A204.1 (cell line): ENCODE data around the gene XYLB.

Source experiments
- FAIRE-seq: peaks from 2 replicates; lab custom pipeline; 2012; peaks lifted over from hg19 to GRCh38; lab: Jason Lieb, UNC

The XYLB gene

DNA sequence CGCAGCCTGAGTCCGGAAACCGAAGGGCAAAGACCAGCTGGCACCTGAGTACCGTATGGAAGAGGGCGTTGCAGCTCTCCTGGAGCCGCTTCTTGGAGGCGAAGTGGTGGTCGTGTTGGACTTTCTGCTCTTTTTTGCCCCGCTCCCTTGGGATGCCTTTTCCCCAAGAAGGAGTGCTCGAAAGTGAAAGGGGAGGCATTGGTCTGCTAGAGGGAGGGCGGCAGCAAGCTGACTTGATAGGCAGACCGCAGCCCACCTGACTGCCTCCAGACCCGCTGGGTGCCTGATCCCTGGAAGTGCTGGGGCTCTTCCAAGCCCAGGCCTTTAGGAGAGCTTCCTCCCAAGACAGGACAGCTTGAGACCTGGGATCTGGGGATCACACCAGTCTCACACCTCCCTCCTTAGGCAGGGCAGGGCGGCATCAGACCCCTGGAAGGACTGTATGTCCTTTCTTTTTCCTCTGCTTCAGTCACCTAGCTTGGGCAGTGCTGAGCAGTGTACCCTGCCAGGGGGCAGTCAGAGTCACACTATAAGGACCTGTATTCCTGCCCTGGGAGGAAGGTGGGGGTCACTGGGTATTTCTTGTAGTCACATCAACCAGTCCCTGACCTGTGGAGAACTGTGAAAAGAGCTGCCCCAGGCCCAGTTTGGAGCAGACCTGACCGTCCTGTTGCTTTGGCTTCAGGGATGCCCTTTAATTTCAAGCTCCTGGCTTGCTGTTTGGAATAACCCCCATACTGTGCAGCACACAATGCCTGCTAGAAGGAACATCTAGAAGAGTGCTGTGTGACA, 109.2 kb downstream of the XYLB start:
- FAIRE-seq = no peak

DNA sequence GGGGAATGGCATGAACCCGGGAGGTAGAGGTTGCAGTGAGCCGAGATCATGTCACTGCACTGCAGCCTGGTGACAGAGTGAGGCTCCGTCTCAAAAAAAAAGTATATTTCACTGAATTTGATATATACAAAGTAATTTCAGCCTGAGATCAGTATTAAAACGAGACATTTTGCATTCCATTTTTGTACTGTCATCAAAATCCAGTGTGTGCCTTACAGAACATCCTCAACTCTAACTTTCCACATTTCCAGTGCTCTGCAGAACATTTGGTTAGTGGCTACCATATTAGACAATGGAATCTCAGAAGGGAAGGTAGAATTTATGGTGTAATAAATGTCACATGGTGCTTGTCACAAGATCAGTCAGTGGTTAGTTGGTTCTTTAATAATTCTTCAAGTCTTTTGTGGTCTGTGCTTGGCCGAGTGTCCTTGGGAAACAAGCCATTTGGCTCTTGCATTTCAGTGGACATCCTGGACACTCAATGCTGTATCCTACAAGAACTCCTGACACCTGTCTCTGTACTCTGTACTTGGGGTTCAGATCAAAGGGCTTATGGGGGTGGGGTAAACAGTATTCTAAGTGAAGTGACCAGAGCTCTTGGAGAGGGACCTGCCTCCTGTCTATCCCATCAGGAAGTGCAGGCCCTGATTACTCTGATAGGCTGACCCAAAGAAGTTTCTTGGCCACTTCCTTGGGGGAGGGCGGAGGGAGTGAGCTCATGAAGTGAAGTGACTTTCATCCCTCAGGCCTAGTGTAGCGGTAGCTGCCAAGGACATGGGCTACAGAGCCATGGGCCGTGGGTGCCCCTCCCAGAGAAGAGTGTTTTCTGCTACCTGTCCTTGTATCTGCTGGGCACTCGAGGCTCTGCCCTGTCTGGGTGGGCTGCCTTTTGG, 110.8 kb downstream of the XYLB start:
- FAIRE-seq = no peak

DNA sequence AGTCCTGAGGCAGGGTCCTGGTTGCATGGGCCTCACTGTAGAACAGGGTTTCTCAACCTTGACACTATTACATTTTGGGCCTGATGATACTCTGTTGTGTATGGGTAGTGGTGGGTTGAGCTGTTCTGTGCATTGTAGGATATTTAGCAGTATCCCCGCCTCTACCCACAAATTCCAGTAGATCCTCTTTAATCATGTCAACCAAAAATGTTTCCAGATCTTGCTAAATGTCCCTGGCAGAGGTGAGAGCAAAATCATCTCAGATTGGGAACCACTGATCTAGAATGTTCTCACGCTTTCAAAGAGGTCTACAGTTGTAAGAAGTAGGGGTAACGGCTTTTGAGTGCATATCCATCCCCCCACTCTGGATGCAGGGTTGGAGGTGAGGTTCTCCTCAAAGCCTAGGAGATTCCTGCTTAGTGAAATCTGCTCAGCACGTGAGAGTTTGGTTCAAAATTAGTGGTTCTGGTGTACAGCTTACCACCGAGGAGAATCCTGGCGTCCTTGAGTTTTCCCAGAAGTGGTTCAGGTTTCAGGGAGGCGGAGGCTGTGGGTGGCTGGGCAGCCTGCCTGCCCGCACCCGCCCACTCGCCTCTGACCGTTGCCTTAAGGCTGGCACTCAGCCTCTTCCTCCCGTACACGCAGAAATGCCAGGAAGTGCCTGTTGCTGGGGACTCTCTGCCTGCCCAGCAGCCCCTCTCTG, 112.4 kb downstream of the XYLB start:
- no peak for FAIRE-seq

DNA sequence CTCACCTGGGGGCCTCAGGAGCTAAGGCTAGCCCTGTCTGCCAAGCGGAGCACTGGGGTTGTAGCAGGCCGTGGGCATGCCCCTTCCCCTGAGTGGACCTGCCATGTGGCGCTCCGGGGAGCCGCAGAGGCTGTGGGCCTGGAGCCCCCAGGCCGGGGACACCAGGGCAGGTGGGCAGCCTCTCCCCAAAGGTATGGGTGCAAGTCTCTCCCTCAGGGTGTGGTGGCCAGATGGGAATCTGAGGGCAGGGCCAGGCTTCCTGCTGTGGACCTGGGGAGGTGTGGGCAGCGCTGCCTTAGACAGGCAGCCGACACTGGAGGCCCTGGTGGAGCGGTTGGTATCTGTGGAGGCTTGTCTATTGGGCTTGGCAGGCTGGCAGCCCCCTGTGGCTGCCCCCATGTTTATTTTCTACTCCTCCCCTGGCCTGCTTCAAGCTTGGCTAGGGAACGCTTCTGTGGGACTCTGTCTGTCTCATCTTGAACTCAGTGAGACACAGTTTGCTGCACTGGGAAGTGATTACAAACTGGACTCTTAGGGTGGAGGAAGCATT, 113.0 kb downstream of the XYLB start:
- no peak for FAIRE-seq

DNA sequence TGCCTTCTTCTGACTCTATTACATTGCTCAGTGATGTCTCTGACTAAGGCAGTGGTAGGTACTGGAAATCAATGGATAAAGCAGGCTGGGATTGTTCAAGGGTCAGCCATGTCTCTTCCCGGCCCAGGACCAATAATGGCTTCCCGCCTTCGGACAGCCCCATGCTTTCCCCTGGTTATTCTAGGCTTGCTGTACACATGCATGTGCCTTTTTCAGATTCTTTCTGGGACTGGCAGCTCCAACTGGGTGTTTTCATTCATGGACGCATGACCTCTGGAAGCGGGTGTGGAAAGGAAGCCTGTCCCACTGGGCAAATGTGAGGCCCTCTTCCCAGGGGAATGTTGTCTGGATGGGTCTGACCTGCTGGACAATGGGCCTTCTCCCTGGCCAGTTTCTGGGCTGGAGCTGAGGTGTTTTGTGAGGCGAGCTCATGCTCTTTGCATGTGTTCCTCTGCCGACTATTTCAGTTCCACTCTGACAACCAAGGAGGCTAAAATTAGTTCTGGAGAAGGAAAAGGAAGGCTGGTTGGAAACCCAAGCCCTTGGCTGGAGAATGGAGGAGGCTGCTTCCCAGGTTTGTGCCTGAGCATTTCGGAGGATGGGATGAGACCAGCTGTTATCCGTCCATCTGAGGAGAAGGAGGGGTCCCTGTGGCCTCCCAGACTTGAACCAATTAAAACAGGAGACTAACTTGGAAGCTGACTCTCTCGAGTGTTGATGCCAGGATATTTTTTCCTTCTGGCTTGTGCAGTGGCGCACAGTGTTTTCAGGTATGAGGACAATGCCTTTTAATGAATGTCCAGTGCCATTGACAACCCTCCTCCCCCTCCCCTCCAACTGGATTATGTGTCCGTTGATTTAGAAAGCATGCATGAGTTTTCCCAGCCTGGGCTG, 114.0 kb downstream of the XYLB start:
- no peak for FAIRE-seq
